Liver (tissue), 9 donors: ENCODE measurements around the gene ACTL8. TPM values are rescaled to one million over a fixed set of nuclear protein-coding genes. Genes with fewer than 3 reads are reported as not detected.

Source experiments
- DNase-seq: peaks from one replicate; pipeline ENCODE4 v3.0.0-alpha.2; 2017; ENCODE audit warnings: low spot score
- H3K27ac ChIP-seq, 2 donors: one replicate each; pipeline ENCODE4 v1.7.0; 2013; ENCODE audit warnings: inconsistent platforms in 2 of 2, low read length in 2 of 2, control low read depth in 1 of 2, low read depth in 1 of 2, mild to moderate bottlenecking in 1 of 2
- H3K27me3 ChIP-seq, 4 donors: one replicate each; pipeline versions ENCODE4 v1.6.1 to v1.7.0; 2013; ENCODE audit warnings: low read length in 3 of 4, inconsistent platforms in 1 of 4, mild to moderate bottlenecking in 1 of 4, moderate library complexity in 1 of 4; ENCODE audit not compliant: control insufficient read depth in 4 of 4, insufficient read depth in 4 of 4
- H3K36me3 ChIP-seq, 4 donors: one replicate each; pipeline versions ENCODE4 v1.6.1 to v1.7.0; 2013; ENCODE audit warnings: low read length in 3 of 4, mild to moderate bottlenecking in 3 of 4, low read depth in 1 of 4, moderate library complexity in 1 of 4; ENCODE audit not compliant: control insufficient read depth in 4 of 4, insufficient read depth in 3 of 4
- H3K4me1 ChIP-seq, 4 donors: one replicate each; pipeline versions ENCODE4 v1.6.1 to v1.7.0; 2013; ENCODE audit warnings: low read length in 3 of 4, mild to moderate bottlenecking in 3 of 4, moderate library complexity in 1 of 4; ENCODE audit not compliant: control insufficient read depth in 4 of 4, insufficient read depth in 4 of 4
- H3K4me3 ChIP-seq, 3 donors: one replicate each; pipeline versions ENCODE4 v1.6.1 to v1.7.0; 2013; ENCODE audit warnings: low read length in 3 of 3, control low read depth in 1 of 3, low read depth in 1 of 3, mild to moderate bottlenecking in 1 of 3
- H3K9ac ChIP-seq, 2 donors: one replicate each; pipeline ENCODE4 v1.7.0; 2013; ENCODE audit warnings: low read length in 2 of 2, mild to moderate bottlenecking in 2 of 2, moderate library complexity in 2 of 2, control low read depth in 1 of 2, low read depth in 1 of 2
- H3K9me3 ChIP-seq, 4 donors: one replicate each; pipeline versions ENCODE4 v1.6.1 to v1.7.0; 2013; ENCODE audit warnings: low read length in 3 of 4; ENCODE audit not compliant: control insufficient read depth in 4 of 4
- FOXA2 ChIP-seq: IDR thresholded peaks from 2 replicates; pipeline ENCODE4 v1.6.1; 2016; ENCODE audit warnings: antibody characterized with exemption
- GABPA ChIP-seq, 2 donors: IDR thresholded peaks in 1 of 2; conservative IDR thresholded peaks in 1 of 2; 2 replicates each; pipeline ENCODE4 v1.6.1; 2016; ENCODE audit warnings: antibody characterized with exemption in 2 of 2, mild to moderate bottlenecking in 1 of 2, moderate library complexity in 1 of 2
- HNF4A ChIP-seq, 2 donors: conservative IDR thresholded peaks; 2 replicates each; pipeline ENCODE4 v1.6.1; 2016; ENCODE audit warnings: antibody characterized with exemption in 2 of 2, mild to moderate bottlenecking in 2 of 2
- JUND ChIP-seq, 2 donors: IDR thresholded peaks; 2 replicates each; pipeline ENCODE4 v1.6.1; 2016; ENCODE audit warnings: antibody characterized with exemption in 2 of 2
- NR2F2 ChIP-seq: IDR thresholded peaks from 2 replicates; pipeline ENCODE4 v1.6.1; 2016; ENCODE audit warnings: antibody characterized with exemption
- RAD21 ChIP-seq, 2 donors: IDR thresholded peaks; 2 replicates each; pipeline ENCODE4 v1.6.1; 2016; ENCODE audit warnings: antibody characterized with exemption in 2 of 2, mild to moderate bottlenecking in 2 of 2
- RXRA ChIP-seq, 2 donors: IDR thresholded peaks; 2 replicates each; pipeline ENCODE4 v1.6.1; 2017 to 2018; ENCODE audit warnings: antibody characterized with exemption in 2 of 2, mild to moderate bottlenecking in 1 of 2
- SP1 ChIP-seq: IDR thresholded peaks from 2 replicates; pipeline ENCODE4 v1.6.1; 2018; ENCODE audit warnings: antibody characterized with exemption, mild to moderate bottlenecking
- WGBS: extraction: QIAGEN DNeasy Blood & Tissue Kit; methylation state at CpG from one replicate; pipeline ENCODE4 v1.1.7; 2013; 5-methylcytosine and 5-hydroxymethylcytosine counted together
- polyA plus RNA-seq, 2 donors: library from polyadenylated mRNA; stranded (reverse) in 1 of 2; unstranded in 1 of 2; fragments of 200-250 nt in 1 of 2; fragments of >200 nt in 1 of 2; fragmentation: Nextera tagmentation in 1 of 2; extraction: Ambion mirVana in 1 of 2; gene quantifications; one replicate each; pipeline versions ENCODE4 v1.2.1 to v1.2.3, GENCODE V29; 2013 to 2015
- total RNA-seq, 2 donors: library from RNA; depleted of rRNA; stranded (reverse); fragments of >200 nt; gene quantifications; one replicate each; pipeline ENCODE4 v1.2.3, GENCODE V29; 2014
- TF ChIP-seq, protein P1 (sequence below): IDR thresholded peaks from 2 replicates; pipeline ENCODE4 v1.6.1; 2016; ENCODE audit warnings: antibody characterized with exemption, mild to moderate bottlenecking
- TF ChIP-seq, protein P2 (sequence below): IDR thresholded peaks from 2 replicates; pipeline ENCODE4 v1.6.1; 2016; ENCODE audit warnings: antibody characterized with exemption
- TF ChIP-seq, protein P3 (sequence below): fragments of 150-350 bp; IDR thresholded peaks from 2 replicates; pipeline ENCODE4 v1.5.1; 2017; ENCODE audit warnings: improper control_type of control experiment, low read depth, low read length; ENCODE audit not compliant: missing input control
- donor health status: healthy.
- donor health status: healthy.
- donor health status: healthy.
- donor health status: healthy.
- donor health status: healthy.

Gene ACTL8, protein sequence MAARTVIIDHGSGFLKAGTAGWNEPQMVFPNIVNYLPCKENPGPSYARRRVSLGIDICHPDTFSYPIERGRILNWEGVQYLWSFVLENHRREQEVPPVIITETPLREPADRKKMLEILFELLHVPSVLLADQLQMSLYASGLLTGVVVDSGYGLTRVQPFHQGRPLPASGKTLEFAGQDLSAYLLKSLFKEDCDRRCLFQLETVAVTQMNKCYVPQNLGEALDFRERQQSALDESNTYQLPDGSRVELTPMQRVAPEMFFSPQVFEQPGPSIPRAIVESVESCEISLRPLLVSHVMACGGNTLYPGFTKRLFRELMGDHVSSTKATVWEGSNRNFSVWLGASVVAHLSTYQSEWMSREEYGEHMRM
- total RNA-seq, result not detected
- not detected for polyA plus RNA-seq

DNA sequence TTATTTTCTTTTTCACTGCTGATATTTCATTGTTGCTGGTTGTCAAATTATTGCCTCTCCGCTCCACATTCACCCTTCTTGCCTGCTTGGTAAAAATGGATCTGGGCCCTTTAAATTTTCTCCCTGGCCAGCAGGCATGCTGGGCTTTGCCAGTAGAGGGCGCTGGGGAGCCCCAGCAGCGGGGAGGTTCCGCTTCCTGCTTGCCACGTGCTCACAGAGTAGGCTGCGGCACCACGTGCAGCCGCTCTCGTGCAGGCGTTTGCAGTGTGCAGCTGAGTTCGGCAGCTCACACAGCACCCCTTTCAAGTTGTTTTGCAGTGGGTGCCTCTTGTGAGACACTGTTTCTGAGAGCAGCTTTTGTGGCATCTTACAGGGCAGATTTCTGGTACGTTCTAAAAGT lies at the start of gene ACTL8:
TSS of gene ACTL8 (plus strand) at position 214 of the 400 bp plus-strand sequence. CDS start 67,676 bp downstream, outside the sequence.
- H3K9me3 ChIP-seq, result peaks cover 8 to 25% (median 13%) of the 10 kb centered on the region in 4 donors
- H3K4me3 ChIP-seq, result no peak within 1 kb of the TSS
- no peaks in the 10 kb centered on the region for H3K36me3 ChIP-seq
- no peaks in the 10 kb centered on the region for H3K4me1 ChIP-seq
- WGBS, result 65% methylated on average over 12 of the region's 12 CpGs
- H3K27ac ChIP-seq, result no peak within 1 kb of the TSS
- no peak for DNase-seq
- no peaks in the 10 kb centered on the region for H3K27me3 ChIP-seq
- TF ChIP-seq FOXA2 (no peak), HNF4A (conservative IDR thresholded peaks at IDR 0.05) (no peak), NR2F2 (no peak), SP1 (no peak), GABPA (IDR thresholded peaks at IDR 0.05 in 1 of 2, conservative IDR thresholded peaks at IDR 0.05 in 1 of 2) (no peak), RXRA (IDR thresholded peaks at IDR 0.05) (no peak), JUND (IDR thresholded peaks at IDR 0.05) (no peak), RAD21 (IDR thresholded peaks at IDR 0.05) (no peak)
- TF ChIP-seq, protein P1, sequence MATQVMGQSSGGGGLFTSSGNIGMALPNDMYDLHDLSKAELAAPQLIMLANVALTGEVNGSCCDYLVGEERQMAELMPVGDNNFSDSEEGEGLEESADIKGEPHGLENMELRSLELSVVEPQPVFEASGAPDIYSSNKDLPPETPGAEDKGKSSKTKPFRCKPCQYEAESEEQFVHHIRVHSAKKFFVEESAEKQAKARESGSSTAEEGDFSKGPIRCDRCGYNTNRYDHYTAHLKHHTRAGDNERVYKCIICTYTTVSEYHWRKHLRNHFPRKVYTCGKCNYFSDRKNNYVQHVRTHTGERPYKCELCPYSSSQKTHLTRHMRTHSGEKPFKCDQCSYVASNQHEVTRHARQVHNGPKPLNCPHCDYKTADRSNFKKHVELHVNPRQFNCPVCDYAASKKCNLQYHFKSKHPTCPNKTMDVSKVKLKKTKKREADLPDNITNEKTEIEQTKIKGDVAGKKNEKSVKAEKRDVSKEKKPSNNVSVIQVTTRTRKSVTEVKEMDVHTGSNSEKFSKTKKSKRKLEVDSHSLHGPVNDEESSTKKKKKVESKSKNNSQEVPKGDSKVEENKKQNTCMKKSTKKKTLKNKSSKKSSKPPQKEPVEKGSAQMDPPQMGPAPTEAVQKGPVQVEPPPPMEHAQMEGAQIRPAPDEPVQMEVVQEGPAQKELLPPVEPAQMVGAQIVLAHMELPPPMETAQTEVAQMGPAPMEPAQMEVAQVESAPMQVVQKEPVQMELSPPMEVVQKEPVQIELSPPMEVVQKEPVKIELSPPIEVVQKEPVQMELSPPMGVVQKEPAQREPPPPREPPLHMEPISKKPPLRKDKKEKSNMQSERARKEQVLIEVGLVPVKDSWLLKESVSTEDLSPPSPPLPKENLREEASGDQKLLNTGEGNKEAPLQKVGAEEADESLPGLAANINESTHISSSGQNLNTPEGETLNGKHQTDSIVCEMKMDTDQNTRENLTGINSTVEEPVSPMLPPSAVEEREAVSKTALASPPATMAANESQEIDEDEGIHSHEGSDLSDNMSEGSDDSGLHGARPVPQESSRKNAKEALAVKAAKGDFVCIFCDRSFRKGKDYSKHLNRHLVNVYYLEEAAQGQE, result no peak
- TF ChIP-seq, protein P2, sequence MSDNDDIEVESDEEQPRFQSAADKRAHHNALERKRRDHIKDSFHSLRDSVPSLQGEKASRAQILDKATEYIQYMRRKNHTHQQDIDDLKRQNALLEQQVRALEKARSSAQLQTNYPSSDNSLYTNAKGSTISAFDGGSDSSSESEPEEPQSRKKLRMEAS, result no peak
- TF ChIP-seq, protein P3, sequence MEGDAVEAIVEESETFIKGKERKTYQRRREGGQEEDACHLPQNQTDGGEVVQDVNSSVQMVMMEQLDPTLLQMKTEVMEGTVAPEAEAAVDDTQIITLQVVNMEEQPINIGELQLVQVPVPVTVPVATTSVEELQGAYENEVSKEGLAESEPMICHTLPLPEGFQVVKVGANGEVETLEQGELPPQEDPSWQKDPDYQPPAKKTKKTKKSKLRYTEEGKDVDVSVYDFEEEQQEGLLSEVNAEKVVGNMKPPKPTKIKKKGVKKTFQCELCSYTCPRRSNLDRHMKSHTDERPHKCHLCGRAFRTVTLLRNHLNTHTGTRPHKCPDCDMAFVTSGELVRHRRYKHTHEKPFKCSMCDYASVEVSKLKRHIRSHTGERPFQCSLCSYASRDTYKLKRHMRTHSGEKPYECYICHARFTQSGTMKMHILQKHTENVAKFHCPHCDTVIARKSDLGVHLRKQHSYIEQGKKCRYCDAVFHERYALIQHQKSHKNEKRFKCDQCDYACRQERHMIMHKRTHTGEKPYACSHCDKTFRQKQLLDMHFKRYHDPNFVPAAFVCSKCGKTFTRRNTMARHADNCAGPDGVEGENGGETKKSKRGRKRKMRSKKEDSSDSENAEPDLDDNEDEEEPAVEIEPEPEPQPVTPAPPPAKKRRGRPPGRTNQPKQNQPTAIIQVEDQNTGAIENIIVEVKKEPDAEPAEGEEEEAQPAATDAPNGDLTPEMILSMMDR, result no peak
- H3K9ac ChIP-seq, result no peak within 1 kb of the TSS

DNA sequence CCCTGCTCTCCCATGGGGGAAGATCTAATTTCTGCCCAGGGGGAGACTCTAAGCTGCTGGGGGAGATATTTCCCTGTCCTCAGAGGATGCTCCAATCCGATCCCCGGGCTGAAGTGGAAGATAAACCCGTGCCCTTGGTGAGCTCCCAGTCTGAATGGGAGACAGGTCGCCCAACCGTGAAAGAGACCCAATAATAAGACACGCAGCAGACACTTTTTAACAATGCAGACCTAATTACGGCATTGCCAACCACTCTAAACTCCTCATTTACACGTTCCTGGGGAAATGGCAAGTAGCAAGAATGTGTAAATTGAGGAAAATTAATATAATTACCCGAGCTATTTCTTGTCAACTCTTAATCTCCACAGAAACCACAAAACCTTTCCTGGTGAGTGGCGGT lies 48.7 kb upstream of the ACTL8 start:
- no peaks in the 10 kb centered on the region for H3K36me3 ChIP-seq
- H3K4me3 ChIP-seq, result no peak overlapping the region
- WGBS, result 72% methylated on average over 10 of the region's 10 CpGs
- TF ChIP-seq, protein P1, result no peak
- TF ChIP-seq SP1, result no peak
- no peak overlapping the region for H3K27ac ChIP-seq
- H3K9me3 ChIP-seq, result peaks cover 0 to 1% (median 0%) of the 10 kb centered on the region in 4 donors
- H3K9ac ChIP-seq, result no peak overlapping the region
- no peaks in the 10 kb centered on the region for H3K27me3 ChIP-seq
- DNase-seq, result no peak
- H3K4me1 ChIP-seq, result no peaks in the 10 kb centered on the region
